Measurements from ENCODE around the gene CACNA1B.

Gene CACNA1B

DNA sequence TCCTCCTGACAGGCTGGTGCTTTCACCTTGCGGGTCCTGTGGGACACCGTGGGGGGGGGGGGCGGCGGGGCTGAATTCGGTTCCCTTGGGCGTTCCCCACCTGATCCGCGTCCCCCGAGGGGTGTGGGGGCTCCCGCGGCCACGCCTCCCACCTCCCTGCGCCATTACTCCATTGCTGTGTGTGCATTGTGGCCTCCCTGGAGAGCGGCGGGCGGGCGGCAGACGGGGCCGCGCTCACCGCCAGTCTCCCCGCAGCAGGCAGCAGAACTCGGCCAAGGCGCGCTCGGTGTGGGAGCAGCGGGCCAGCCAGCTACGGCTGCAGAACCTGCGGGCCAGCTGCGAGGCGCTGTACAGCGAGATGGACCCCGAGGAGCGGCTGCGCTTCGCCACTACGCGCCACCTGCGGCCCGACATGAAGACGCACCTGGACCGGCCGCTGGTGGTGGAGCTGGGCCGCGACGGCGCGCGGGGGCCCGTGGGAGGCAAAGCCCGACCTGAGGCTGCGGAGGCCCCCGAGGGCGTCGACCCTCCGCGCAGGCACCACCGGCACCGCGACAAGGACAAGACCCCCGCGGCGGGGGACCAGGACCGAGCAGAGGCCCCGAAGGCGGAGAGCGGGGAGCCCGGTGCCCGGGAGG, 145.3 kb downstream of the CACNA1B start:
- H3K9ac ChIP-seq (ENCODE audit: low read length): no peak overlapping the region
- no peak overlapping the region for H3K4me3 ChIP-seq (ENCODE audit: low read length)
- H3K36me3 ChIP-seq (ENCODE audit: control insufficient read depth, insufficient read depth, low read length): no peaks in the 10 kb centered on the region
- H3K27me3 ChIP-seq (ENCODE audit: control insufficient read depth, insufficient read depth, low read length): peaks cover 23% of the 10 kb centered on the region
- no peaks in the 10 kb centered on the region for H3K9me3 ChIP-seq (ENCODE audit: control insufficient read depth, low read length)
- H3K4me1 ChIP-seq (ENCODE audit: control insufficient read depth, insufficient read depth, low read length): no peaks in the 10 kb centered on the region

DNA sequence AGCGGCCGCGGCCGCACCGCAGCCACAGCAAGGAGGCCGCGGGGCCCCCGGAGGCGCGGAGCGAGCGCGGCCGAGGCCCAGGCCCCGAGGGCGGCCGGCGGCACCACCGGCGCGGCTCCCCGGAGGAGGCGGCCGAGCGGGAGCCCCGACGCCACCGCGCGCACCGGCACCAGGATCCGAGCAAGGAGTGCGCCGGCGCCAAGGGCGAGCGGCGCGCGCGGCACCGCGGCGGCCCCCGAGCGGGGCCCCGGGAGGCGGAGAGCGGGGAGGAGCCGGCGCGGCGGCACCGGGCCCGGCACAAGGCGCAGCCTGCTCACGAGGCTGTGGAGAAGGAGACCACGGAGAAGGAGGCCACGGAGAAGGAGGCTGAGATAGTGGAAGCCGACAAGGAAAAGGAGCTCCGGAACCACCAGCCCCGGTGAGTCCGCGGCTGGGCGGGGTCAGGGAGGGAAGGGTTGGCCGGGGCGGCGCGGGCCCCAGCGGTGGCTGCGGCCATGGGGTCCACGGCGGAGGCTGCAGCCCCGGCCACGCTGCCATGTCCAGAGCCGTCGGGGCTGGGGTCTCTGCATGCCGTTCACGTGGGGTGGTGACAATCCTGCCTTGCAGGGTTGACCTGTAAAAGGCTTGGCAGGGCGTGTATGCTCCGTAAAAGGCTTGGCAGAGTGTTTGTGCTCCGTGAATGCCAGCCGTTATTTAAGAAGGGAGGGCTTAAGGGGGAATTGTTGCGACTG, 146.0 kb downstream of the CACNA1B start:
- H3K27me3 ChIP-seq (ENCODE audit: control insufficient read depth, insufficient read depth, low read length): peaks cover 23% of the 10 kb centered on the region
- H3K4me1 ChIP-seq (ENCODE audit: control insufficient read depth, insufficient read depth, low read length): no peaks in the 10 kb centered on the region
- no peaks in the 10 kb centered on the region for H3K9me3 ChIP-seq (ENCODE audit: control insufficient read depth, low read length)
- H3K9ac ChIP-seq (ENCODE audit: low read length): no peak overlapping the region
- H3K36me3 ChIP-seq (ENCODE audit: control insufficient read depth, insufficient read depth, low read length): no peaks in the 10 kb centered on the region
- no peak overlapping the region for H3K4me3 ChIP-seq (ENCODE audit: low read length)

DNA sequence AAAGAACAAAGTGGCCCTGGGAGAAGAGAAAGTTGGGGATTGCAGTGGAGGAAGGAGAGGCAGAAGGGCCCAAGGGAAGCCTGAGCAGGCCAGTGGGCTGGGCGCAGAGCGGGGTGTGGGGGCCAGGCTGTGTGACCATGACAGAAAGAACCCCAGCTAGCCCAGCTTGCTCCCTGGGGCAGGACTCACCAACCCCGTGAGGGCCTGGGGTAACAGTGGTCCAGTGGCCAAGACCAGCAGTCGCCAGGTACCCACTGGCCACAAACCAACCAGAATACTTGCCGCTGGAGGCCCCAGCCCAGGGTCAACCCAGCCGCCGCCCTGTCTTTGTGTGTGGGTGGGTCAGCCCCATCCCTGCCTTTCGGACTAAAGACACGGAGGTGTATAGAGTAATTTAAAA, 146.5 kb downstream of the CACNA1B start:
- Histone ChIP-seq H3K4me1 (ENCODE audit: control insufficient read depth, insufficient read depth, low read length) (no peaks in the 10 kb centered on the region), H3K9ac (ENCODE audit: low read length) (no peak overlapping the region), H3K4me3 (ENCODE audit: low read length) (no peak overlapping the region), H3K36me3 (ENCODE audit: control insufficient read depth, insufficient read depth, low read length) (no peaks in the 10 kb centered on the region), H3K27me3 (ENCODE audit: control insufficient read depth, insufficient read depth, low read length) (peaks cover 23% of the 10 kb centered on the region), H3K9me3 (ENCODE audit: control insufficient read depth, low read length) (no peaks in the 10 kb centered on the region)

DNA sequence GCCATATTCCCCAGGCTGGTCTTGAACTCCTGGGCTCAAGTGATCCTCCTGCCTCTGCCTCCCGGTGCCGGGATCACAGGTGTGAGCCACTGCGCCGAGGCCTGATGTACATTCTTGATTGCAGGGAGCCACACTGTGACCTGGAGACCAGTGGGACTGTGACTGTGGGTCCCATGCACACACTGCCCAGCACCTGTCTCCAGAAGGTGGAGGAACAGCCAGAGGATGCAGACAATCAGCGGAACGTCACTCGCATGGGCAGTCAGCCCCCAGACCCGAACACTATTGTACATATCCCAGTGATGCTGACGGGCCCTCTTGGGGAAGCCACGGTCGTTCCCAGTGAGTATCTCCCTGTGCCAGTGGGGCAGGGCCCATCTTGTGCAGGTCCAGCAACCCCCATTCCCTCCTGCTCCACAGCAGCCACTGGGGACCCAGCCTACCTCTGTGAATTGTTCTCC, 147.3 kb downstream of the CACNA1B start:
- H3K4me1 ChIP-seq (ENCODE audit: control insufficient read depth, insufficient read depth, low read length): no peaks in the 10 kb centered on the region
- H3K4me3 ChIP-seq (ENCODE audit: low read length): no peak overlapping the region
- no peaks in the 10 kb centered on the region for H3K36me3 ChIP-seq (ENCODE audit: control insufficient read depth, insufficient read depth, low read length)
- no peaks in the 10 kb centered on the region for H3K9me3 ChIP-seq (ENCODE audit: control insufficient read depth, low read length)
- peaks cover 23% of the 10 kb centered on the region for H3K27me3 ChIP-seq (ENCODE audit: control insufficient read depth, insufficient read depth, low read length)
- no peak overlapping the region for H3K9ac ChIP-seq (ENCODE audit: low read length)

DNA sequence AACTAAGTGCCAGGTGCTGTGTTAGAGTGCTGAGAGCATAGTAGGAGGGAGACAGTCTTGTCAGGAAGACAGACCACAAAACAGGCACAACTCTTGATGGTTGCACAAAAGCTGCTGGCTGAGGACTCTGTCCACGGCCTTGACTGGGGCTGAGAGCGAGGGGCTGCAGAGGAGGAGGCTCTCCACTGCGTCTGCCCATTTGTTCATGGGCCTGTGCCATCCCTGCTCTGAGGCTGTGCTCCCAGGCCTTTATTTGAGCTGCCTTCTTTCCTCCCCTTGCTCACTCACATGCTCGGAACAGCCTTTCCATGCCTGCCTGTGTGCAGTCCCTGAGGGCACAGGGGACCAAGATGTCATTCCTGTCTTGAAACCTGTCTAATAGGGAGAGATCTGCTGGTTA, 147.8 kb downstream of the CACNA1B start:
- Histone ChIP-seq H3K36me3 (ENCODE audit: control insufficient read depth, insufficient read depth, low read length) (no peaks in the 10 kb centered on the region), H3K4me3 (ENCODE audit: low read length) (no peak overlapping the region), H3K9me3 (ENCODE audit: control insufficient read depth, low read length) (no peaks in the 10 kb centered on the region), H3K4me1 (ENCODE audit: control insufficient read depth, insufficient read depth, low read length) (no peaks in the 10 kb centered on the region), H3K27me3 (ENCODE audit: control insufficient read depth, insufficient read depth, low read length) (peaks cover 23% of the 10 kb centered on the region), H3K9ac (ENCODE audit: low read length) (no peak overlapping the region)

DNA sequence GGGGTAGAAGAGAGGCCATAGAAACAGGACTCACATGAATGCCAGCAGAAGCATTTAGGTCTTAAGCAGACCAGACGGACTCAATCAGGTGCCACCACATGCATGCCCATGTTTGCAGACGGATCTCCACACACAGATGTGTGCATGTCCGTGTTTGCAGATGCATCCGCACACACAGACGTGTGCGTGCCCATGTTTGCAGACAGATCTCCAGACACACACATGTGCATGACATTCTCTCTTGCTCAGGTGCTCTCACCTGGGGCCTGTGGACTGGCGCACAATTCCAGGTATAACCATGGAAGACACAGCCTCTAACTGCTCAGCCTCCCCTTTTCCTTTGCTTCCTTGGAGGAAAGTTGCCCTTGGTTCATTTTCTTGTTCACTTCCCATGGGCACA, 148.3 kb downstream of the CACNA1B start:
- Histone ChIP-seq H3K9me3 (ENCODE audit: control insufficient read depth, low read length) (no peaks in the 10 kb centered on the region), H3K4me3 (ENCODE audit: low read length) (no peak overlapping the region), H3K27me3 (ENCODE audit: control insufficient read depth, insufficient read depth, low read length) (peaks cover 23% of the 10 kb centered on the region)

DNA sequence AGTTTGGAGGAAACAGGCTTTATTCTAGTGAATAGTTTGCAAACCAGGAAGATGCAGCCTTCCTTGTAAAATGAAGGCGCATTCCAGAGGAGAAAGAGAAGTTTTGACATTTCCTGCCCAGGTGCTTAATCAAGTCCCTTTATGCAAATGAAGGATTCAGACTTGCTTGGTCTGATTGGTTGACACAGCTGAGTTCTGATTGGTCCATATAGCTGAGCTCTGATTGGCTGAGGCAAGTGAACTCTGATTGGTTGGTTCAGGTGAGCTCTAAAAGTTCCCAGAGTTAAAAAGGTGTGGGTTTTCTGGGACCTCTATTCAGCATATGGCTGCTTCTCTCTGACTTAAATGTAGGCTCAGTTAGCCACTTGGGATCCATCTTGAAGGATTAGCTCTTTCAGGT, 151.0 kb downstream of the CACNA1B start:
- no peaks in the 10 kb centered on the region for H3K4me1 ChIP-seq (ENCODE audit: control insufficient read depth, insufficient read depth, low read length)
- no peak overlapping the region for H3K9ac ChIP-seq (ENCODE audit: low read length)
- no peaks in the 10 kb centered on the region for H3K9me3 ChIP-seq (ENCODE audit: control insufficient read depth, low read length)
- H3K27me3 ChIP-seq (ENCODE audit: control insufficient read depth, insufficient read depth, low read length): peaks cover 7% of the 10 kb centered on the region
- H3K36me3 ChIP-seq (ENCODE audit: control insufficient read depth, insufficient read depth, low read length): no peaks in the 10 kb centered on the region
- H3K4me3 ChIP-seq (ENCODE audit: low read length): no peak overlapping the region

More for the DNA sequence above, 148.3 kb downstream of the CACNA1B start:
- Histone ChIP-seq H3K36me3 (ENCODE audit: control insufficient read depth, insufficient read depth, low read length) (no peaks in the 10 kb centered on the region), H3K4me1 (ENCODE audit: control insufficient read depth, insufficient read depth, low read length) (no peaks in the 10 kb centered on the region), H3K9ac (ENCODE audit: low read length) (no peak overlapping the region)

DNA sequence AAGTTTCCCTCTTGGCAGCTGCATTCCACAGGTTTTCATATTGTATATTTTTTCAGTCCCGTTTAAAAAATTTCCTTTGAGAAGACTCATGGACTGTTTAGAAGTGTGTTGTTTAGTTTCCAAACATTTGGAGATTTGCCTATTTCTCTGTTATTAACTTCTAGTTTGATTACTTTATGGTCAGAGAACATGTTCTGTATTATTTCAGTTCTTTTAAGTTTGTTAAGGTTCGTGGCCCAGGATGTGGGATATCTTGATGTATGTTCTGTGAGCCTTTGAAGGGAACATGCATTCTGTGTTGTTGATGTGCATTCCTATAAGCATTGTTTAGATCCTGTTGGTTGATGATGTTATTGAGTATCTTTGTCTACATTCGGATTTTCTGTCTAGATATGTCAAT, 153.6 kb downstream of the CACNA1B start:
- Histone ChIP-seq H3K27me3 (ENCODE audit: control insufficient read depth, insufficient read depth, low read length) (no peaks in the 10 kb centered on the region), H3K36me3 (ENCODE audit: control insufficient read depth, insufficient read depth, low read length) (no peaks in the 10 kb centered on the region), H3K4me1 (ENCODE audit: control insufficient read depth, insufficient read depth, low read length) (no peaks in the 10 kb centered on the region)

DNA sequence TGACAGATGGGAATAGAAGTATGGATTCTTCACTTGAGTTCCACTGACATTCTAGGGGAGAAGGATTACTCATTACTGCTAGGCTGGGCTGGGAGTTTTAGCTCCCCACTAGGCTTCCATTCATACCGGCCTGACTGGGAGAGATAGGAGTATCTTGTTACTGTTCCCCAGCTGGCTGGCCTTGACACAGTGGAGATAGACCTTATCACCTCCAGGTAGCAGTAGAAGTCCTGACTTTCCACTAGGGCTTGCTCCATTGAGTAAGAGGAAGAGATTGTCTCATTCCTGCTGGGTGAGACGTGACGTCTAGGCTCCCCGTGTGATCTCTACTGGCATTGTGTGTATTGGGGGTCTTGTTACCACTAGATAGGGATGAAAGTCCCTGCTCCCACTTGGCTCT, 156.4 kb downstream of the CACNA1B start:
- H3K4me3 ChIP-seq (ENCODE audit: low read length): no peak overlapping the region
- no peaks in the 10 kb centered on the region for H3K9me3 ChIP-seq (ENCODE audit: control insufficient read depth, low read length)
- H3K4me1 ChIP-seq (ENCODE audit: control insufficient read depth, insufficient read depth, low read length): no peaks in the 10 kb centered on the region
- H3K36me3 ChIP-seq (ENCODE audit: control insufficient read depth, insufficient read depth, low read length): no peaks in the 10 kb centered on the region
- H3K27me3 ChIP-seq (ENCODE audit: control insufficient read depth, insufficient read depth, low read length): no peaks in the 10 kb centered on the region
- no peak overlapping the region for H3K9ac ChIP-seq (ENCODE audit: low read length)

More for the DNA sequence above, 153.6 kb downstream of the CACNA1B start:
- Histone ChIP-seq H3K4me3 (ENCODE audit: low read length) (no peak overlapping the region), H3K9ac (ENCODE audit: low read length) (no peak overlapping the region), H3K9me3 (ENCODE audit: control insufficient read depth, low read length) (no peaks in the 10 kb centered on the region)

DNA sequence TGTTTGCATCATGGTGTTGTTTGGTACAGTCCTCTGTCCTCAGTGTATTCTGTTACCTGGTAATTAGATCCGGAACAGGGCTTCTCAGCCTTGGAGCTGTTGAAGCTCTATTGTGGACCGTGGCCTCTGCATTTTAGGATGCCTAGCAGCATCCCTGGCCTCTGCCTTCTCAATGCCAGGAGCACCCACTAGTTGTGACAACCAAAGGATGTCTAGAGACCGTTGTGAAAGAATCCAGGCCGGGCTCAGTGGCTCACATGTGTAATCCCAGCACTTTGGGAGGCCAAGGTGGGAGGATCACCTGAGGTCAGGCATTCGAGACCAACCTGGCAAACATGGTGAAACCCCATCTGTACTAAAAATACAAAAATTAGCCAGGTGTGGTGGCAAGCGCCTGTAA, 159.6 kb downstream of the CACNA1B start:
- Histone ChIP-seq H3K9me3 (ENCODE audit: control insufficient read depth, low read length) (no peaks in the 10 kb centered on the region), H3K36me3 (ENCODE audit: control insufficient read depth, insufficient read depth, low read length) (no peaks in the 10 kb centered on the region), H3K4me1 (ENCODE audit: control insufficient read depth, insufficient read depth, low read length) (no peaks in the 10 kb centered on the region), H3K4me3 (ENCODE audit: low read length) (no peak overlapping the region), H3K27me3 (ENCODE audit: control insufficient read depth, insufficient read depth, low read length) (no peaks in the 10 kb centered on the region), H3K9ac (ENCODE audit: low read length) (no peak overlapping the region)

DNA sequence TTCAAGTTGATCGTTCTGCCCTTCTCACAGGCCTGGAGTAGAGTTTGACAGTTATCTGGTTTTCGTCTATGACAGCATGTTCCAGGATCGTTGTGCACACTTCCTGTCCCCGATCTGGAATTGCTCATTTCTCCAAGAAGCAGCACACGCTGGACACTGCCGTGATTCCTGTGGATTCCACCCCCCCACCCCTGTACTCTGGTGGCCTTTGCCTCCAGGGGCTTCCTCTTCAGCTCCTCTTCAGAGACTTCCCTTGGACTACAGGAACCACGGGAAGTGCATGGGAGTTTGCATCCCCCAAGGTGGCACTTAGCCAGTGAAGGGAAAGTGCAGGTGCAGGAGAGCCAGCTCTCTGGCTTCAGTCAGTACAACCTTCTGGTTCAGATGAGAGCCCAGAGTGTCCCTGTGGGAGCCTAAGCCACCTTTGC, 160.7 kb downstream of the CACNA1B start:
- Histone ChIP-seq H3K9ac (ENCODE audit: low read length) (no peak overlapping the region), H3K4me3 (ENCODE audit: low read length) (no peak overlapping the region), H3K27me3 (ENCODE audit: control insufficient read depth, insufficient read depth, low read length) (no peaks in the 10 kb centered on the region), H3K4me1 (ENCODE audit: control insufficient read depth, insufficient read depth, low read length) (no peaks in the 10 kb centered on the region), H3K9me3 (ENCODE audit: control insufficient read depth, low read length) (no peaks in the 10 kb centered on the region), H3K36me3 (ENCODE audit: control insufficient read depth, insufficient read depth, low read length) (no peaks in the 10 kb centered on the region)

DNA sequence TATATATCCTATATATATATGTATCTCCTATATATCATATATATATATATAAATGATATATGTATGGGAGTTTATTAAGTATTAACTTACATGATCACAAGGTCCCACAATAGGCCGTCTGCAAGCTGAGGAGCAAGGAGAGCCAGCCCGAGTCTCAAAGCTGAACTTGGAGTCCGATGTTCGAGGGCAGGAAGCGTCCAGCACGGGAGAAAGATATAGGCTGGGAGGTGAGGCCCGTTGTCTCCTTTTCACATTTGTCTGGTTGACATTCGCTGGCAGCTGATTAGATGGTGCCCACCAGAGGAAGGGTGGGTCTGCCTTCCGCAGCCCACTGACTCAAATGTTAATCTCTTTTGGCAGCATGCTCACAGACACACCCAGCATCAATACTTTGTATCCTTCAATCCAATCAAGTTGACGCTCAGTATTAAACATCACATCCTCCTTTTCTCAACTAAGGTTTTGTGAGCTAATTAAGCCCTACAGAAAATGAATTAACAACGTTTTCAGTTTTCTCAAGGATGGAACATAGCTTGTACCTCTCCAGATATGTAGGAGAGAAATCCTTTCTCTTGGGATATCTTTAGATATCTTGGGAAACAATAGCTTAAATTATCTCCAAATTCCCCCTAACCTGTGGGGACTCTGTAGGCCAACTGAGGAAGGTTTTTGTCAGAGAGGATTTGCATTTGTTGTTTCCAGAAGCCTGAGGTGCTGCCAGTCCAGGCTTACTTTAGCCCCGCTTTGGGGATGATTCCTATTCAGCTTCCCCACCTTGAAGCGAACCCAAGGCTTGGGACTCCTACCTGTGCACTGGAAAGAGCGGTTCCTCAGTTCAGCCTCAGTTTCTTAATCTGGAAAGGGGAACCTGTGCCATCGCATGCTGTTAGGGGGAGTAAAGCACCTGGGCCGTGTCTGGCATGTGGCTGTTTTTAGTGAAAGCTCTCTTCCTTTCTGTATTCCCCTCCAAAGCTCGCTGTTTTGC, 163.2 kb downstream of the CACNA1B start:
- Histone ChIP-seq H3K4me1 (ENCODE audit: control insufficient read depth, insufficient read depth, low read length) (no peaks in the 10 kb centered on the region), H3K36me3 (ENCODE audit: control insufficient read depth, insufficient read depth, low read length) (no peaks in the 10 kb centered on the region), H3K27me3 (ENCODE audit: control insufficient read depth, insufficient read depth, low read length) (no peaks in the 10 kb centered on the region), H3K4me3 (ENCODE audit: low read length) (no peak overlapping the region), H3K9me3 (ENCODE audit: control insufficient read depth, low read length) (no peaks in the 10 kb centered on the region), H3K9ac (ENCODE audit: low read length) (no peak overlapping the region)
